Measurements from ENCODE around the gene CDC73.
A peak's percentile ranks its signal among the peaks of the same experiment; 100 is the strongest.
"Not testable (repeated sequence)": the region's sequence is repeated elsewhere in the genome, so short reads cannot be mapped to it uniquely, and the experiment has no call there.

CDC73 gene

DNA sequence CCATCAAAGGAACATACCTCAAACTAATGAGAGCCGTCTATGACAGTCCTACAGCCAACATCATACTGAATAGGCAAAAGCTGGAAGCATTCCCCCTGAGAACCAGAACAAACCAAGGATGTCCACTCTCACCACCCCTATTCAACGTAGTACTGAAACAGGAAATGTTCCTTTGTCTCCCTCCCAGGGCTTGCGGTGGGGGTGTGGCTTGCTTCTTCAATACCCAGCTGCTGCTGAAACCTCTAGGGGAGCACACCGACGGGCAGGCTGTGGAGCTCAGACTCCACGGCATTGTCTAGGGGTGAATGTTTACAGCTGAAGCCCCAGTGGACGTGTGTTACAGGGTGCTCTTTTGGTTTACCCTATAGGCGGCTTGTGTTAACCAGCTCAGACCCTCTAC, 95.1 kb downstream of the CDC73 start:
- Mint-ChIP-seq H3K36me3 (ENCODE audit: low read depth) (peaks cover 78% of the 10 kb centered on the region), H3K27ac (peak overlapping the region; percentile 21), H3K27me3 (no peaks in the 10 kb centered on the region)

DNA sequence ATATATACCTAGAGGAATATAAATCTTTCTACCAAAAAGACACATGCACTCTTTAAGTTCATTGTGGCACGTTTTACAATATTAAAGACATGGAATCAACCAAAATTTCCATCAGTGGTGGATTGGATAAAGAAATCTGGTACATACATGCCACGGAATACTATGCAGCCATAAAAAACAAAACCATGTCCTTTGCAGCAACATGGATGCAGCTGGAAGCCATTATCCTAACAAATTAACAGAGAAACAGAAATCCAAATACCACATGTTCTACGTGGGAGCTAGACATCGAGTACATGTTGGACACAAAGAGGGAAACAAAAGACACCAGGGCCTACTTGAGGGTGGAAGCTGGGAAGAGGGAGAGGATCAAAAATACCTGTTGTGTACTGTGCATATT, 97.6 kb downstream of the CDC73 start:
- H3K27ac Mint-ChIP-seq: no peak overlapping the region

More for the DNA sequence above, 95.1 kb downstream of the CDC73 start:
- H3K9me3 Mint-ChIP-seq: no peaks in the 10 kb centered on the region
- no peak overlapping the region for H3K4me3 Mint-ChIP-seq
- H3K4me1 Mint-ChIP-seq (ENCODE audit: low read depth): peaks cover 7% of the 10 kb centered on the region

DNA sequence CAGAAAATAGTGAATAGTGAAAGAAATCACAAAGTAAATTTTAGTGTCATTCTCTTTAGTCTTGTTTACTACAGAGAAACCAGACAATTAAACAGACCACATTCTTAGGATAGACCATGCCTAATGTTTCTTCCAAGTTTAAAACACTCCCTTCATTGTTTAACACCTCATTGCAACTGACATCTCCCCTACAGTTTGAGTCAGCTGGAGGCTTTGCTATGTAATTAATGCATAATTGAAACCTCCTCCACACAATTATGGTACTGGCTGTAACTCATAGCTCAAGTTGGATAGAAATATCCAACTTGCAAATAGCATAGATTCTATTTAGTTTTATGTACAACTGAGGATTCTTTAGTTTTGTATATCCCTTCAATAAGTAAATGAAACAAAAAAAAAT, 99.8 kb downstream of the CDC73 start:
- Mint-ChIP-seq H3K4me1 (ENCODE audit: low read depth) (peaks cover 7% of the 10 kb centered on the region), H3K9me3 (no peaks in the 10 kb centered on the region), H3K4me3 (no peak overlapping the region), H3K27me3 (no peaks in the 10 kb centered on the region), H3K27ac (no peak overlapping the region), H3K36me3 (ENCODE audit: low read depth) (peaks cover 65% of the 10 kb centered on the region)

More for the DNA sequence above, 97.6 kb downstream of the CDC73 start:
- H3K36me3 Mint-ChIP-seq (ENCODE audit: low read depth): peaks cover 60% of the 10 kb centered on the region
- H3K4me3 Mint-ChIP-seq: no peak overlapping the region
- H3K4me1 Mint-ChIP-seq (ENCODE audit: low read depth): no peaks in the 10 kb centered on the region
- no peaks in the 10 kb centered on the region for H3K27me3 Mint-ChIP-seq
- H3K9me3 Mint-ChIP-seq: no peaks in the 10 kb centered on the region

DNA sequence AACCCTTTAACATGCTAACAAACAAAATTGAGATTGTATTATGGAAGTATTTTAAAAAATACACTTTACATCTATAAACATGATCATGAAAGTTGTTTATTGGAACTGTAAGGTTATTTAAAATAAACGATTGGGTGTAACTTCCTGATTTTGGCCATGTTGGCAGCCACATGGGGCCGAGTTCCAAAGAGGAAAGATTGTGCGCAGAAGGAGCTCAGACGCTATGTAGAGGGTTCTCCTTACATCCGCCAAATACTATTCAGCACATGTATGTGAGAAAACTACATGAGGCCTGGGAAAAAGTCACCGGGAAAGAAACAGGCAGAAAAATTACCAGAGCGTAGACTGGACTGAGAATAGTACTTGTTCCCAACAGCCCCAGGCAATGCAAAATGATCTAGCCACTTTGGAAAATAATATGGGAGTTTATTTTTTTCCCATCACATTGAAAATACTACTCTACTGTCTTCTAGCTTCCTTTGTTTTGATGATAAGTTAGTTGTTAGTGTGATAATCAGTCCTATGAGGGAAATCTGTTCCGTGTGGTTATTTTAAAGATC, 100.3 kb downstream of the CDC73 start:
- Mint-ChIP-seq H3K9me3 (no peaks in the 10 kb centered on the region), H3K27me3 (no peaks in the 10 kb centered on the region), H3K4me1 (ENCODE audit: low read depth) (peaks cover 11% of the 10 kb centered on the region), H3K27ac (no peak overlapping the region), H3K4me3 (no peak overlapping the region), H3K36me3 (ENCODE audit: low read depth) (peaks cover 65% of the 10 kb centered on the region)

DNA sequence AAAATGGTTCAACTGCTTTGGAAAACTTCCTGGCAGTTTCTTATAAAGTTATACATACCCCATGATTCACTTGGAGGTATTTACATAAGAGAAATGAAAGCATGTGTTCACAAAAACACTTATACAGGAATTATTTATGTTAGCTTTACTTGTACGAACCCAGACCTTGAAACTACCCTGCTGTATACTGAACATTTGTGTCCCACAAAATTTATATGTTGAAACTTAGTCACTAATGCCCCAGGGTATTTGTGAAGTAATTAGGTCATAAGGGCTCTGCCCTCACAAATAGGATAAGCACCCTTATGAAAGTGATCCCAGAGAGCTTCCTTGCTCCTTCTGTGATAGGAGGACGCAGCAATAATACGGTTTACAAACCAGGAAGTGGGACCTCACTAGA, 107.3 kb downstream of the CDC73 start:
- Mint-ChIP-seq H3K4me3 (no peak overlapping the region), H3K9me3 (no peaks in the 10 kb centered on the region), H3K27me3 (no peaks in the 10 kb centered on the region), H3K36me3 (ENCODE audit: low read depth) (peaks cover 48% of the 10 kb centered on the region), H3K4me1 (ENCODE audit: low read depth) (peaks cover 11% of the 10 kb centered on the region), H3K27ac (no peak overlapping the region)

DNA sequence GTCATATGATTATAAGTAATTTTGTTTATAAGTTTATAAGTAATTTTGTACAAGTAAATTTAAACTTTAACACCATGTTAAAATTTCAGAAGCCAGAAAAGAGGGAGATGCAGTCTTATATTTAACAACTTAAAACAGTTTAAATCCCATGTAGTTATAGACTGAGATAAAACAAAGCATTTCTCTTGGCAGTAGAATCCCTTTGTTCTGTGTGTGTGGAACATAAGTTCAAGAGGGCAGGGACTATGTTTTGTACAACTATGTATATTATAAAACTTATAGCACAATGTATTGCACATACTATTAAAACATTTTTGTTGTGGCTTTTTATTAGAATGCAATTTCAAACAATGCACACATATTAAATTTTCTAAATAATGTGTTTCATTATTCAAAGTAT, 109.3 kb downstream of the CDC73 start:
- not testable (repeated sequence) for H3K9me3 Mint-ChIP-seq, H3K27ac Mint-ChIP-seq, H3K4me3 Mint-ChIP-seq

DNA sequence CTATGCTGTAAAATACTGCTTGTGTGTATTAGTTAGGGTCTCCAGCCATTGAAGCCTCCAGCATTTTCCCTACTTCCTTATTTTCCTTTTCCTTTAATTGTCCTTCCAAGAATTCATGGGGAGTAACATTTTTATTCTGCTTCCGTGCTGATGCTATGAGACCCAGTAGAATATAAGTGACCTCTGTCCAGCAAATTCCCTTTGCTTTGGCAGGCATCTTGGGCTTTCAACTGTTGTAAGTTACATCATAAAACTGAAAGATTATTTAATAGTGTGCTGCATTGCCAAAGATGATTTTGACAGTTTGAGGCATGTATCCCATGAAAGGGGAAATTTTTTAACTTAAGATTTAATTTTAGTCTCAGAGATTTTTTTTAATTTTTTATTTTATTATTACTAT, 112.7 kb downstream of the CDC73 start:
- Mint-ChIP-seq H3K36me3 (ENCODE audit: low read depth) (peaks cover 59% of the 10 kb centered on the region), H3K4me1 (ENCODE audit: low read depth) (no peaks in the 10 kb centered on the region), H3K27ac (no peak overlapping the region), H3K27me3 (no peaks in the 10 kb centered on the region), H3K4me3 (no peak overlapping the region), H3K9me3 (no peaks in the 10 kb centered on the region)

More for the DNA sequence above, 109.3 kb downstream of the CDC73 start:
- H3K36me3 Mint-ChIP-seq (ENCODE audit: low read depth): peaks cover 48% of the 10 kb centered on the region
- not testable (repeated sequence) for H3K27me3 Mint-ChIP-seq; H3K4me1 Mint-ChIP-seq (ENCODE audit: low read depth)

DNA sequence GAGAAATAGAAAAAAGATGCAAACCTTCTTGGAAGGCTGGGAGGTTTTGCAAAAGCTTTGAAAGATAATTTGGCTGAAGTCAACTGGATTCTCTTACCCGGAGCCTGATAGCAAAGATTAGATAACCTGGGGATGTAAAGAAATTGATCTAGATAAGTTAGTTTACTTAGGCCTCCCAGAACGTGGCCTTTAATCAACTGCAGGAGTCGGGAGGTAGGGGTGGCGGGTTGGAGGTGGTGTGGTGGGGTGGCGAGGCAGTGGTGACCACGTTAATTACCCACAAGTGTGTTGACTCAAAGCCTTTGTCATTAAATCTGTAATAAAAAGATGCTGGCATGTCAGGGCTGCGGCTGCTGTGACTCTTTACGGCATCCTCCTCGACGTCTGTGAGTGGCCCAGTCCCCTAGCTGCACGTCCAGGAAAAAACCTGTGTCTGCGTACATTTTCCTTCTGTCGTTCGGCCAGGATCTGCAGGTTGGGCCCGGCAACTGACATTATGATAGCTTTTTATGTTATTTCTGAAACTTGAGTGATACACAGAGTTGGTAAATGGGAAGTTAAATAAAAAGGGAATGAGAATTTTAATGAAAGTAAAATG, 115.6 kb downstream of the CDC73 start:
- Mint-ChIP-seq H3K27ac (no peak overlapping the region), H3K36me3 (ENCODE audit: low read depth) (peaks cover 75% of the 10 kb centered on the region), H3K9me3 (no peaks in the 10 kb centered on the region), H3K27me3 (no peaks in the 10 kb centered on the region), H3K4me1 (ENCODE audit: low read depth) (peaks cover 22% of the 10 kb centered on the region), H3K4me3 (no peak overlapping the region)

DNA sequence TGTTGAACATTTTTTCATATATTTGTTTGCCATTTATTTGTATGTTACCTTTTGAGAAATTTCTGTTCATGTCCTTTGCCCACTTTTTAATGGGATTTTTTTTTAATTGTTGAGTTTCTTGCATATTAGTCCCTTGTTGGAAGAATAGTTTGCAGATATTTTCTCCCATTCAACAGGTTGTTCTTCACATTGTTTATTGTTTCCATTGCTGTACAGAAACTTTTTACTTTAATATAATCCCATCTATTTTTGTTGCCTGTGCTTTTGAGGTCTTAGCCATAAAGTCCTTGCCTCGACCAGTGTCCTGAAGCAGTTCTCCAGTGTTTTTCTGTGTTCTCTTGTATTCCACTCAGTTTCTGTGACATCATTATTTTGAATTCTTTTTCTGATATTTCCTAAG, 118.8 kb downstream of the CDC73 start:
- Mint-ChIP-seq H3K9me3 (no peaks in the 10 kb centered on the region), H3K27ac (peak overlapping the region; percentile 53), H3K36me3 (ENCODE audit: low read depth) (peaks cover 70% of the 10 kb centered on the region), H3K4me1 (ENCODE audit: low read depth) (peaks cover 22% of the 10 kb centered on the region), H3K27me3 (no peaks in the 10 kb centered on the region), H3K4me3 (no peak overlapping the region)

DNA sequence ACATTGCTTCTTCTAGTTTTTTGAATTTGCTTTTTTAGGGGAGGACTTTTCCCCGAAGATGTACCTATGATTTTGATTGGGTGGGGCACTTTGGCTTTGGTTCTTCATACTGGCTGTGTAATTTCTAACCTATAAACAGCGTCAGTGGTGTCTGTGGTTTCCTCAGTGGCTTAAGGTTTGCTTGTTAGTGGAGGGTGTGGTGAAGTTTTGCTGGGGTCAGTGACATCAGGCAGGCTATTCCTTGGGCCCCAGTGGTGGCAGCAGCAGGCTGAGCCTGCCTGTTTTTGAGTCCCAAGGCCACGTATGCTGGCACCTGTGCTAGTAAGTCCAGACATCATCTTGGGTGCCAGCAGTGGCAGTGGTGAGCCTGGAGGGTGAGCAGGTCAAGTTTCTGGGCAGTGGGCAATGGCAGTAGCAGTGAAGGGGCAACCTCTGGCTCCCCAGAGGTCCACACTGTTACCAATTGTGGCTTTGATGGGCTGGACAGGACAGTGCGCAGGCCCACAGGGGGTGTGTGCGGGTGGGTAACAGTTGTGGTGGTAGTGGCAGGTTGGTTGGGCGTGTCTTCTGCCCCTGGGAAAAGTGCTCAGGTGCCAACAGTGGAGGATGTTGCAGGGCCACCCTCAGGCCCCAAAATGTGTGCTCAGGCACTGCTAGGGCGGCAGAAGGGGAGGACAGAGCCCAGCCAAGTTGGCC, 119.4 kb downstream of the CDC73 start:
- Mint-ChIP-seq H3K27me3 (no peaks in the 10 kb centered on the region), H3K4me3 (no peak overlapping the region), H3K4me1 (ENCODE audit: low read depth) (peaks cover 22% of the 10 kb centered on the region), H3K9me3 (no peaks in the 10 kb centered on the region), H3K27ac (peak overlapping the region; percentile 53), H3K36me3 (ENCODE audit: low read depth) (peaks cover 71% of the 10 kb centered on the region)

DNA sequence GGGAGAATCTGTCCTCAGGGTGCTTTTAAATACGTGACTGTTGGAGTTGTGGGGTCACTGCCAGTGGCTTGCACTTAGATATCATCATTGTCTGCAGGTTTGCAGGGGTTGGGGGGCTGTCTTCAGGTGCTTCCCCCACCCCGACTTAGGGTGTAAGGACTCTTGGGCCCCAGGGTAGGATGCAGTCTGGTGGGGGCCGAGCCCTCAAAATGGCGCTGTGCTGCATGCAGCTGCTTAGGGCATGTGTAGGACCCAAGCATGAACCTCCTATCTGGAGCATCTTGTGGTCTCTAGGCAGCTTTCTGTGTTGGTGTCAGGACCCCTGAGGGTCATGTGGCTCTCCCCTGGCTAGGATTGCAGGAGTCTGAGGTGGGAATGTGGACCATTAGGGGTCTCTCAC, 120.2 kb downstream of the CDC73 start:
- H3K4me1 Mint-ChIP-seq (ENCODE audit: low read depth): peaks cover 22% of the 10 kb centered on the region
- H3K27me3 Mint-ChIP-seq: no peaks in the 10 kb centered on the region
- H3K4me3 Mint-ChIP-seq: no peak overlapping the region
- no peak overlapping the region for H3K27ac Mint-ChIP-seq
- H3K9me3 Mint-ChIP-seq: no peaks in the 10 kb centered on the region
- peaks cover 74% of the 10 kb centered on the region for H3K36me3 Mint-ChIP-seq (ENCODE audit: low read depth)

DNA sequence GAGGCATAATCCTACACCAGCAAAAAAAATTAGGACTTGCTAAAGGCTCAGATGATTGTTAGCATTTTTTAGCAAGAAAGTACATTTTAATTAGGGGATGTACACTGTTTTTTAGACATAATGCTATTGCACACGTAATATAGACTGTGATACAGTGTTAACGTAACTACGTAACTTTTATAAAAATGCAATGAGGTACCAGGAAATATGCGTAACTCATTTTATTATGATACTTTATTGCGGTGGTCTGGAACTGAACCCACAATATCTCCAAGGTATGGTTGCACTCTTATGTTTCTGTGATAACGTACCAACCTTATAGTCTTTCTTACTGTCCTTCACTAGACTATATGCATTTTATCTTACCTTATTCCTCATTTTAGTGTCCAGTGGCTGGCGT, 127.4 kb downstream of the CDC73 start:
- Mint-ChIP-seq H3K27ac (no peak overlapping the region), H3K4me3 (no peak overlapping the region), H3K9me3 (peaks cover 6% of the 10 kb centered on the region), H3K36me3 (ENCODE audit: low read depth) (peaks cover 65% of the 10 kb centered on the region), H3K4me1 (ENCODE audit: low read depth) (no peaks in the 10 kb centered on the region), H3K27me3 (no peaks in the 10 kb centered on the region)

DNA sequence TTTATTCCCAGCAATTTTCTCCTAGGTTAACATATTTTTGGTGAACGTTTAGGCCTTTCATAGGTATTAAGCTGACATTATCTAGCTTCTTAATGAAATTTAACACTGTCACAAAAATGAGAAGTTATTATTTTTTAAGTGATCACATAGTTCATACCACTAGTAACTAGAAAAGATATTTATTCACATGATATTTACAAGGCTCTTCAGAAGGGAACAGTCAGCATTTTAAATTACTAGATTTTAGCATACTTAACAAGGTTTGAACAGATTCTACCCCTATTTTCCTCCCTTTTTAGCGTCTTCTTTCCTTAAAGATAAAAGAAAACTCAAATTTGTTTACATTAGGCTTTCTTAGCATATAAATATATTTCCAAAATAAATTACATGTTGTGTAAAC, 130.1 kb downstream of the CDC73 start:
- Mint-ChIP-seq H3K4me1 (ENCODE audit: low read depth) (peaks cover under 1% of the 10 kb centered on the region), H3K27me3 (no peaks in the 10 kb centered on the region), H3K36me3 (ENCODE audit: low read depth) (peaks cover 49% of the 10 kb centered on the region), H3K9me3 (peaks cover 6% of the 10 kb centered on the region), H3K4me3 (no peak overlapping the region), H3K27ac (no peak overlapping the region)

DNA sequence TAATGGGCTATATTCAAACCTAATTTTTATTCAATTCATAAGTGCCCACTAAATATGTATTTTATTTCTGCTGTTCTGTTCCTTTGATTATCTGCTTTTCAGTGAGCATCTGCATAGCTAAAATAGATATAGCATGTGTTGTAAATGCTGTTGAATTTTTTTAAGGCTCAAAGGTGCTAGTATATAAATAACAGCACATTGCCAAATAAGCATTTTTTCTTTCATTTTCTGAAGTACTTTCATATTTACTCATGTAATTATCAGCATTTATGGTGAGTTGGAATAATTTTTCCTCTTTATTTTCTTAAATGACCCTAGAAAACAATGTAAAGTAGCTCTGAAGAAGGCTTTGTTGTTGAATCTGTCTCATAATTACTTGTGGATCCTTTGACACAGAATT, 134.2 kb downstream of the CDC73 start:
- no peaks in the 10 kb centered on the region for H3K9me3 Mint-ChIP-seq
- no peaks in the 10 kb centered on the region for H3K27me3 Mint-ChIP-seq
- H3K4me3 Mint-ChIP-seq: no peak overlapping the region
- no peak overlapping the region for H3K27ac Mint-ChIP-seq
- H3K36me3 Mint-ChIP-seq (ENCODE audit: low read depth): peaks cover 24% of the 10 kb centered on the region
- peaks cover 6% of the 10 kb centered on the region for H3K4me1 Mint-ChIP-seq (ENCODE audit: low read depth)

DNA sequence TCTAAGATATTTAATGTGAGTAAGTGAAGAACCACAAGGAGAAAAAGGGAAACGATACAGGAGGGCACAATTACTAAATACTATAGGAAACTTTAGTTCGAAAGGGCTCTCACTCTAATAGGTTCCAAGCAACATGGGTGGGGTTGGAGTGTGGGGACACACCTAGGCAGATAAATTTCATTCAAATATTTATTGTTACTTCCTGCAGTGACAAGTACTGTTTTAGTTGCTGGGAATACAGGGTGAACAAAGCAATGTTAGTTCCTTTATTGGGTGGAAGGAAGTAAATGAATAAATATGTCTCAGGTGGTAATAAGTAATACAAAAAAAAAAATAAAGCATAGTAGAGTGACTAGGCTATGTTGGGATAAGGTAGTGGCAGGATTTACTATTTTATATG, 137.8 kb downstream of the CDC73 start:
- H3K36me3 Mint-ChIP-seq (ENCODE audit: low read depth): peaks cover 19% of the 10 kb centered on the region
- no peak overlapping the region for H3K27ac Mint-ChIP-seq
- no peak overlapping the region for H3K4me3 Mint-ChIP-seq
- H3K4me1 Mint-ChIP-seq (ENCODE audit: low read depth): peaks cover 6% of the 10 kb centered on the region
- no peaks in the 10 kb centered on the region for H3K9me3 Mint-ChIP-seq
- H3K27me3 Mint-ChIP-seq: no peaks in the 10 kb centered on the region
